IMR-90 (cell line): ENCODE data around the gene FN1.
A peak's percentile ranks its signal among the peaks of the same experiment; 100 is the strongest.

Source experiments
- BHLHE40 ChIP-seq: fragments of 150-350 bp; IDR thresholded peaks from 2 replicates; pipeline ENCODE4 v1.6.1; 2016; ENCODE audit warnings: mild to moderate bottlenecking, low read depth, low read length
- CEBPB ChIP-seq: IDR thresholded peaks from 2 replicates; pipeline ENCODE4 v1.6.1; 2012; ENCODE audit warnings: low read depth, low read length, improper control_type of control experiment
- CHD1 ChIP-seq: IDR thresholded peaks from 2 replicates; pipeline ENCODE4 v1.6.1; 2012; ENCODE audit warnings: low read depth, low read length, improper control_type of control experiment
- CTCF ChIP-seq: conservative IDR thresholded peaks from 2 replicates; pipeline ENCODE4 v1.5.1; 2012; ENCODE audit warnings: mild to moderate bottlenecking, low read depth, low read length, improper control_type of control experiment
- FOS ChIP-seq: fragments of 150-350 bp; IDR thresholded peaks from 2 replicates; pipeline ENCODE4 v1.6.1; 2016; ENCODE audit warnings: low read depth, low read length
- MAZ ChIP-seq: IDR thresholded peaks from 2 replicates; pipeline ENCODE4 v1.6.1; 2012; ENCODE audit warnings: low read depth, mild to moderate bottlenecking, low read length, improper control_type of control experiment, moderate library complexity, borderline replicate concordance
- NFE2L2 ChIP-seq: fragments of 150-350 bp; IDR thresholded peaks from 2 replicates; pipeline ENCODE4 v1.6.1; 2016; ENCODE audit warnings: low read depth, mild to moderate bottlenecking, low read length
- POLR2A ChIP-seq: IDR thresholded peaks from 2 replicates; pipeline ENCODE4 v1.6.1; 2012; ENCODE audit warnings: mild to moderate bottlenecking, low read depth, low read length
- RAD21 ChIP-seq: IDR thresholded peaks from 2 replicates; pipeline ENCODE4 v1.6.1; 2012; ENCODE audit warnings: low read length, improper control_type of control experiment
- RFX5 ChIP-seq: IDR thresholded peaks from 2 replicates; pipeline ENCODE4 v1.8.0; 2012; ENCODE audit warnings: low read depth, mild to moderate bottlenecking, low read length, moderate library complexity
- SMC3 ChIP-seq: fragments of 150-350 bp; IDR thresholded peaks from 2 replicates; pipeline ENCODE4 v1.6.1; 2016; ENCODE audit warnings: low read depth, mild to moderate bottlenecking, antibody characterized with exemption, low read length, moderate library complexity
- USF2 ChIP-seq: fragments of 150-350 bp; IDR thresholded peaks from 2 replicates; pipeline ENCODE4 v1.6.1; 2017; ENCODE audit warnings: mild to moderate bottlenecking, antibody characterized with exemption, low read length, low read depth

DNA sequence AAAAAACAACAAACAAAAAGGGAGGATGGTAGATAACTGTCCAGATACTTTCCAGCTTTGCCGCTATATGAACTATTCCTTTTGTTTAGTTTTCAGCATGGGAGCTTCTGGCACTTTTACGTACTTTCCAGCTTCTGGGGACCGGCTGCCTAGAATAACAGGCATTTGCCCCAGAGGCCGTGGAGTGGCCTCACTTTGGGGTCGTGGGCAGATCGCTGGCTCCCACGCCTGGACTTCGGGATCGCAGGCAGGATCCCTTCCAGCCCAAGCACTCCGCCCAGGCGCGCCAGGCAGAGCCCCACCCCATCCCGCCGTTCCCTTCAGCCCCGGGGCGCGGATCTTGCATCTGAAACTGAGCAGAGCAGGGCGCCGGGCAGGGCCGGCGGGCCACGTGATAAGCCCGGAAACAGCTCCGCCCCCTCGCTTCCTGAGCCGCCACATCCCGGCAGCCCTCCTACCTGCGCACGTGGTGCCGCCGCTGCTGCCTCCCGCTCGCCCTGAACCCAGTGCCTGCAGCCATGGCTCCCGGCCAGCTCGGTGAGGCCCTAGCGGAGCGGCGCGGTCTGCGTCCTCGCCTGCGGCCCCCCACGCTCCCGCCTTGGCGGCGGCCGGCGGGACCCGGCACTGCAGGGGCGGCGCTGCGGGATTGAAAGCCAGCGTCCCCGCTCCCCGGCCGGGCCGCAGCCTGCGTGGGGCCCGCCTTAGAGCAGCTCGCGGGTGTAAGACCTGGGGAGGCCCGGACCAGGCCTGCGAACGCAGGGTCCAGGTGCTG lies 124.1 kb downstream of the FN1 start, which contains the start of gene ATIC:
- TF ChIP-seq CEBPB (no peak), RFX5 (no peak), POLR2A (peak; percentile 53; the same call in 1 of the 2 replicates), CTCF (no peak), BHLHE40 (peak; percentile 59), RAD21 (no peak), FOS (no peak), USF2 (peak; percentile 97), NFE2L2 (no peak), SMC3 (no peak), MAZ (peak; percentile 75; the same call in 1 of the 2 replicates), CHD1 (no peak; the same call in 1 of the 2 replicates)
